ENCODE measurements around the gene GET3.

Gene GET3

DNA sequence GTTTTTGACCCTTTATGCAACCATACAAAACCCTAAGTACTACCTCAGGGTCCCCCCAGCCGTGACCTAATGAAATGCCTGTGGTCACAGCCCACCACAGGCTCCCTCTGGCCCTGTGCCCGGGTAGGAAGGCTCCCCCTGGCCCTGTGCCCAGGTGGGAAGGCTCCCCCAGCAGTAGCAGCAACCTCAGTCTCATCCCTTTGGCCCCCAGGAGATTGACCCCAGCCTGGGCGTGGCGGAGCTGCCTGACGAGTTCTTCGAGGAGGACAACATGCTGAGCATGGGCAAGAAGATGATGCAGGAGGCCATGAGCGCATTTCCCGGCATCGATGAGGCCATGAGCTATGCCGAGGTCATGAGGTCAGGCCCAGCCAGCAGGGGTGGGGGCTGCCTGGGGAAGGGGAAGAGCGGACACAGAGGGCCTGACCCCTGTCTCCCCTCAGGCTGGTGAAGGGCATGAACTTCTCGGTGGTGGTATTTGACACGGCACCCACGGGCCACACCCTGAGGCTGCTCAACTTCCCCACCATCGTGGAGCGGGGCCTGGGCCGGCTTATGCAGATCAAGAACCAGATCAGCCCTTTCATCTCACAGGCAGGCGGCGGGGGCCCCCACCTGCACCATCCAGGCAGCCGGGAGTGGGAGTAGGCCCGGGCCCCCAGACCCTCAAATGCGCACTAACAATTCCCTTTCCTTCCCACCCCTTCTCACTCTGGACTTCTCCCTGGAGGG, 8.0 kb downstream of the GET3 start:
- no peak for DNase-seq
- intact Hi-C loops (cut with DNase I), result no loop called here

DNA sequence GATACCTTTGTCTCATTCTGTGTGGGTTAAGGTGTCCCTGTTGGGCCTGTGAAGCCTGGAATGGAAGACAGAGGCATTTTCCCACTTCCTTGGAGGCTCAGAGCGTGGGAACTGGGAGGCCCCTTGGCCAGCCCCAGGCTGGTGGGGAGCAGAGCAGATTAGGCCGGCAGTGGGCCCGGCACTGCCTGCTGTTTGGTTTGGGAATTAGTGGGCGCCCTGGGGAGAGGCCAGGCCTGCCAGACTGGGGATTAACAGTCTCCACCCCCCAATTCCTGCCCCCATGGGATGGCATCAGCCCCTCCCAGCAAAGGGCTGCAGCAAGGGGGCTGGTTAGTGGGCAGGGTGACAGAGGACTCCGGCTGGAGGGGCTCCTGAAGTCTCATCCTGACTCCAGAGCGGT, 11.2 kb downstream of the GET3 start:
- no peak for DNase-seq
- intact Hi-C loops (cut with DNase I), result no loop called here

DNA sequence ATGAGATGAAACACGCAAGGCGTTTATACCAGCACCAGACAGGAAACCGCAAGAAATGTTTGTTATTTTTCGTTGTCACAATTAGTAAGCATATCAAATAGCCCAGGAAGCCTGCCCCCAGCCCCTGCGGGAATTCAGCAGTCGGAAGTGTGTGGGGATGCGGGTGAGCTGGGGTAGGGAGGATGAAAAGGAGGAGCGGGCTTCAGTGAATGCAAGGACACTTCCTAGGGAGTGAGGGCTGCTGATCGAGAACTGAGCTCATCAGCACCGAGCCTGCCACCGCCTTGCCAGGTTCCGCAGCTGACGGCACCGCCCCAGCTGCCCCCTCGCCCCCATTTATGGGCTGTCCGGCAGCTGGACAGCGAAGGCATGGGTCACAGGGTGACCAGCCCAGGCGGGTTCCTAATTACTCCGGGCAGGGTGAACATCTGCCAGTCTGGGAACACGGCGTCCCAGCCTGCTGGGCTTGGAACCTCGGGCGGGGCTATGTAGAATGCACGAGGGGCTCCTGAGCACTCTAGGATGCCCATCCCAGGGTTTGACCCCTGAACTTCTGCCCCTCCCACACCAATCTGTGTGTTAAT, 12.7 kb downstream of the GET3 start:
- DNase-seq, result no peak
- intact Hi-C loops (cut with DNase I), result no loop called here

DNA sequence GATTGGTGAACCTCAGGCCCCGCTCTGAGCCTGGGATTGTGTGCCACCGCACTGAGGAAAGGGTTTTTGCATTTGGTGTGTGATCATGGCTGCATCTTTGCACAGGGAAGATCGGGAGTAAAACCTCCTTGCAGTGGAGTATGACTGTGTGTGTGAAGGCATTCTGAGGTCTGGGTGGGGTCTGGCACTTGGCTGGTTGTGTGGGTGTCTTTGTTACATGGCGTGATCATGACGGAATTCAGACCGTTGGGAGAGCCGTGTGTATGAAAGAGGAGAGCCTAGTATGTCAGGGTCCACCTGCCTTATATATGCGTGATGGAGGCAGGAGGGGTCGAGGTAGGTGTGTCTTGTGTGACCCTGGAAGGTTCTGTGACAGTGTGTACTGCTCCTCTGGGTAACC, 13.6 kb downstream of the GET3 start:
- no peak for DNase-seq
- intact Hi-C loops (cut with DNase I), result no loop called here

DNA sequence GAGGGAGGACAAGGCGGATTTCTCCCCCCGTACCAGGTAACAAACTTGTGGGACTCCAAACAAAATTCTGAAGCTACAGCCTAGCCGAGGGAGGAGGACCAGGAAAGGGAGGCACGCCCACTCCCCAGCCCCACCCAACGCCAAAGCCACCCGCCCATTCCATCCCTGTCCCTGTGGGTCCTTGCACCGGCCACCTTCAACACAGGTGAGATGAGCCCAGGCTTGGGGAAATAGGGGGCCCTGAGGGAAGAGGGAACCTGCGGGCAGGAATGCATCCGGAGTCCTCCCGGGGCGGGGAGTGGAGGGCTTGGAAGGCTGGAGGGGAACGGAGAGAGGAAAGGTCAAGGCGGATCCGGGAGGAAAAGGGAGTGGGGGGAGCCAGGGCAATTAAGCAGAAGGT, 14.3 kb downstream of the GET3 start, which contains the start of gene BEST2:
BEST2 (plus strand) TSS at position 157 of the 400 bp plus-strand sequence. CDS start 802 bp downstream, outside the sequence.
- DNase-seq, result no peak
- intact Hi-C loops (cut with DNase I), result no loop called here

DNA sequence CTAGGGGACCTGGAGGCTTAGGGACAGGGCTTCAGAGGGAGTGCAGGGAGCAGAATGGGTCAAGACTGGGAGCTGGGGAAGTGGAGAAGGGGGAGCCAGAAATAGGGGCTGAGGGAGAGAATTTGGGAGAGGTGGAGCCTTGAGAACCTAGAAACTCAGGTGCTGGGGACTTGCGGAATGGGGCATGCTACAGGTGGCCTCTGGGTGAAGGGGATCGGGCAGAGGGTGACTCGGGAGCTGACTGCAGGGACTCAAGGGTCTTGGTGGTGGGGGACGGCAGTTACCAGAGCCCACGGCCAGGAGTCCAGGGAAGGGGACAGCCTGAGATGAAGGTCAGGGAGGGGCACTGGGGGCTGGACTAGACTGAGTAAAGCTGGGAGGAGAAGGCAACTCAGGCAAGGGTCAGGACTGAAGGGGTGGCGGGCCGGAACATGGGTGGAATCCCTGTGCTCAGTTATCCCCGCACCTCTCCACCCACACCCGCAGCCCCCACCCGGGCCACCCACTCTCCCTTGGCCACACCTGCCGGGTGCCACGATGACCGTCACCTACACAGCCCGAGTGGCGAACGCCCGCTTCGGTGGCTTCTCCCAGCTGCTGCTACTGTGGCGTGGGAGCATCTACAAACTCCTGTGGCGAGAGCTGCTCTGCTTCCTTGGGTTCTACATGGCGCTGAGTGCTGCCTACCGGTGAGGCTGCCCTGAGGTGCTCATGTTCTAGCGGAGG, 14.9 kb downstream of the GET3 start:
- intact Hi-C loops (cut with DNase I), result no loop called here
- no peak for DNase-seq

DNA sequence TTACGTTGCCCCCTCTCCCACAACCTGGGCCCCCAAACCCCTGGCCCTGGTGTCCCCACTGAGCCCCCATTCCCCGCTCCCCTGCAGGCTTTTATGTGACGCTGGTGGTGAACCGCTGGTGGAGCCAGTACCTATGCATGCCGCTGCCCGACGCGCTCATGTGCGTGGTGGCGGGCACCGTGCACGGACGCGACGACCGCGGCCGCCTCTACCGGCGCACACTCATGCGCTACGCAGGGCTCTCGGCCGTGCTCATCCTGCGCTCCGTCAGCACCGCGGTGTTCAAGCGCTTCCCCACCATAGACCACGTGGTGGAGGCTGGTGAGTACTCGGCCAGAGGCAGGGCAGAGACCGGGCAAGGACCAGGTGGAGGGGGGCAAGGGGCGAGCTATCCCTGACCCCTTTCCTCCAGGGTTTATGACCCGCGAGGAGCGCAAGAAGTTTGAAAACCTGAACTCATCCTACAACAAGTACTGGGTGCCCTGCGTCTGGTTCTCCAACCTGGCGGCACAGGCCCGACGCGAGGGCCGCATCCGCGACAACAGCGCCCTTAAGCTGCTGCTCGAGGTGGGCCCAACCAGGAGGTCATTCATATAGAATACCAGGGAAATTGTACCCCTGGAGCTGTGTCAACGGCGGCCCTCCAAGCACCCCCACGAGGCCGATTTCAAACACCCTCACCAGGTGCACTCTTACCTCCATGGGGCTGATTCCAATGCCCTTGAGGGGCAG, 17.3 kb downstream of the GET3 start:
- intact Hi-C loops (cut with DNase I), result no loop called here
- no peak for DNase-seq

DNA sequence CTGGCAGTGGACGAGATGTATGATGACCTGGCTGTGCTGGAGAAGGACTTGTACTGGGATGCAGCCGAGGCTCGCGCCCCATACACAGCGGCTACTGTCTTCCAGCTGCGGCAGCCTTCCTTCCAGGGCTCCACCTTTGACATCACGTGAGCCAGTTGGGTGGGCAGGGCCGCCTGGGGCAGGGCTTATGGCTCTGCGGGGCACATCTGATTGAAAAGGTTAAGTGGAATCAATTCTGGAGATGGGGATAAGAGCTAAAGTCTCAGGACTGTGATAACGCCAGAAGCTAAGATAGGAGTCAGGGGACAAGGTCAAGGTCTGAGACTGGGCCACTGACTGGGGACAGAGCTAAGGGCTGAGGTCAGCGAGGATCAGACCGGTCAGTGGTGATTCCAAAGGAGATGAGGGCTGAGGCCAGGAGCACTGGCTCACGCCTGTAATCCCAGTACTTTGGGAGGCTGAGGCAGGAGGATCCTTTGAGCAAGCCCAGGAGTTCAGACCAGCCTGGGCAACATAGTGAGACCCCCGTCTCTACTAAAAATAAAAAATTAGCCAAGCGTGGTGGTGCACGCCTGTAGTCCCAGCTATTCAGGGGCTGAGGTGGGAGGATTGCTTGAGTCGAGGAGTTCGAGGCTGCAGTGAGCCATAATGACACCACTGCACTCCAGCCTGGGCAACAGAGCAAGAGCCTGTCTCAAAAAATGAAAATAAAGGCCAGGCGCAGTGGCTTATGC, 19.0 kb downstream of the GET3 start:
- DNase-seq, result no peak
- intact Hi-C loops (cut with DNase I), result no loop called here

DNA sequence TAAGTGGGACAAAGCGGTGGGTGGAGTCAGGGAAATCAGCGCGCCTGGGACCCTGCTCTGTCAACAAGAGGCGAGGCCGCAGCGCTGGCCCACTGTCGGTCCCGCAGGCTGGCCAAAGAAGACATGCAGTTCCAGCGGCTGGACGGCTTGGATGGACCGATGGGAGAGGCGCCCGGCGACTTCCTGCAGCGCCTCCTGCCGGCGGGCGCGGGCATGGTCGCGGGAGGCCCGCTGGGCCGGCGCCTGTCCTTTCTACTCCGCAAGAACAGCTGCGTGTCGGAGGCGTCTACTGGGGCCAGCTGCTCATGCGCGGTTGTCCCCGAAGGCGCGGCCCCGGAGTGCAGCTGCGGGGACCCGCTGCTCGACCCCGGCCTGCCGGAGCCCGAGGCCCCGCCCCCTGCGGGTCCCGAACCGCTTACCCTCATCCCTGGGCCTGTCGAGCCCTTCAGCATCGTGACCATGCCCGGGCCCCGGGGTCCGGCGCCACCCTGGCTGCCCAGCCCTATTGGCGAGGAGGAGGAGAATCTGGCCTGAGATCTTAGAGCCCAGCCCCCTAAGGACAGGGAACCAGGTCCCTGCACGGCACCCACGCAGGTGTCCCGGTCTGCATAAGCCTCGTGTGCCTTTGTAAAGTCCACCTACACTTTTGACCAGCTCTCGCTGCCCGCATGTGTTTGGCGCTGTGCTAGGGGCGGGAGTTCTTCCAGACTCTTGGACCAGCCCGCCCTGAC, 20.4 kb downstream of the GET3 start:
- intact Hi-C loops (cut with DNase I), result no loop called here
- DNase-seq, result peak; percentile 29 to 84 (median 64)

DNA sequence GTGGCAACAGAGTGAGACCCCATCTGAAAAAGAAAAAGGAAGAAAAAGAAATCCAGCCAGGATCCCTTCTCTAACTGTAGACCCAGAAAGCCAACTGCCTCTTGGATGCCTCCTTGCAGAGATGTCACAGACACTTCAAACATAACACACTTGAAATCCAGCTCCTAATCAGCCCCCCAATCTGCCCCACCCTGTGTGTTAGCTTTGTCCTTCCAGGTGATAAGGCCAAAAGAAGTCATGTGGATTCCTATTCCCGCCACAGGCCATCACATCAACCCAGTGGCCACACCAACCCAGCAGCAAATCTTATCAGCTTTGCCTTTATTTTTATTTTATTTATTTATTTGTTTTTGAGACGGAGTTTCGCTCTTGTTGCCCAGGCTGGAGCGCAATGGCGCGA, 22.4 kb downstream of the GET3 start:
- no peak for DNase-seq
- intact Hi-C loops (cut with DNase I), result loop anchor here (5.0 kb wide), 1 partner anchor 38 kb away; no protein-coding TSS in a partner anchor

DNA sequence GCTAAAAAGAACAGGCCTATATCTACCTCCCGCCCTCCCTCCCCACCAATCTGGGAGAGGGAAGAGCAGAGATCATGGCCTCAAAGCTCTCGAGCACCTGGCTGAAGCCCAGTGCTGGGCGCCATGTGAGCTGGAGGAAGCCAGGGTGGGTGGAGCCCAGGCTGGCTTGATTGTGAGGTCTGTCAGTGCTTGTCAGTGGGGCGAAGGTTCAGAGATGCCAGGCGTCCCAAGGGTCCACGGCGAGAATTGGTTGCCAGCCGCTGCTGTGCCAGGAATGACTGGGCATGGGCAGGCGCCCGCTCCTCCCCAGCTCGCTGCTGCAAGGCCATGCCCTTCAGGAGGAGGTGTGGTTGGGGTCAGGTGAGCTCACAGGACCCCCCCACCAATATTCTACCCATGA, 25.8 kb downstream of the GET3 start:
- DNase-seq, result no peak
- intact Hi-C loops (cut with DNase I), result loop anchor here (5.0 kb wide), 1 partner anchor 34 kb away; no protein-coding TSS in a partner anchor

DNA sequence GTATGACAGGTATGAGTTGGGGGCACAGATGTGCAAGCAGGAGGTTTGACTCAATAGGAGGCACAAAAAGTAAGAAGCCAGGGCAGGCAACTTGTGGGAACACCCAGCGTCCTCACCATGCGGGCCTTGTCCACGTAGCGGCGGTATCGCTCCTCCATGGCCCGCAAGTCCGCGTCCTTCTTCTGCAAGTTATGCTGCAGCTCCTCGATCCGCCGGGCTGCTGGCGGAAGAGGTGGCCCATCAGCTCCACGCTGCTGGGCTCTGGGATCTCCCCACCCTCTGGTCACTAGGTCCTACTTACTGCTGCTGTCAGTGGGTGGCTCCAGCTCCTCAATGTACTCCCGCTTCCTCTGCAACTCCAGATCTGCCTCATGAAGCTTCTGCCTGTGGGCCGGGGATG, 27.4 kb downstream of the GET3 start:
- DNase-seq, result no peak
- intact Hi-C loops (cut with DNase I), result loop anchor here (5.0 kb wide), 2 partner anchors 33 to 83 kb away; no protein-coding TSS in a partner anchor

DNA sequence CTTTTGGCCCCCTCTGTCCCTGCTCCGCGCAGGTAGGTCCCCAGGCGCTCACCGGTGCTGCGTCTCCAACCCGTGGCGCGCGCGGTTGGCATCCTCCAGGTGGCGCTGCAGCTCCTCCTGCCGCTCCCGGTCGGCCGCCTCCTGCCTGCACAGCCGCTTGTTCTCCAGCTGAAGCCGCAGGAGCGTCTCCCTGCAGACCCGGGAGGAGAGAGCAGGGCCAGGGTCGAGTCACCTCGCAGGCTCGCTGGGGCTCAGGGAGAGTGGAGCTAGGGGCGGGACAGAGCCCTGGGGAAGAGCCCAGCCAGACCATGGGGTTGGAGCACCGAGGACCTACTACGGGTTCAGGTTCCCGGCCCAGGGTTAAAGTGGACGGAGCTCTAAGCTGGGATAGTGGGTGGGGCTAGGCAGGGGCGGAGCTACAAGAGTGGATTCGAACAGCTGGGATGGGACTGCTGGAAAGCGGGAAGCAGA, 28.8 kb downstream of the GET3 start:
- intact Hi-C loops (cut with DNase I), result loop anchor here (5.0 kb wide), 1 partner anchor 81 kb away; no protein-coding TSS in a partner anchor

DNA sequence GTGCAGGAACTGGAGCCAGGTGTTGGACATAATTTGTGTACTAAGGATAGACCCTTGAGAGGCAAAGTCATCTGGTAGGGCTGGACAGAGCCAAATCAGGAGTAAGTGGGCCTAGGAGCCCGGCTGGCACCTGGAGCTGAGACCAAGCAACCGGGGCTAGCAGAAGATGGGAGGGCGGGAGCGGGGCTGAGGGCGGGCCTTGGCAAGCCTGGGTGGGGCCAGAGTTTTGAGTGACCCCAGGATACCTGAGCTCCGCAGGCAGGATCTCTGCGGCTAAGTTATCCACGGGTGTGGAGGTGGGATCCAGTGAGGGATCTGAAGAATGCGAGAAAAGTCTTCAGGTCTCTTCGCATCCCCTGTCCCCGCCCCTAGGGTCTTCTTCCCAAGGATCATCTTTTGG, 29.9 kb downstream of the GET3 start:
- DNase-seq, result no peak
- intact Hi-C loops (cut with DNase I), result loop anchor here (5.0 kb wide), 1 partner anchor 80 kb away; no protein-coding TSS in a partner anchor

More for the DNA sequence above, 28.8 kb downstream of the GET3 start:
- DNase-seq, result peak in 35 of 42 donors; percentile 65 to 93 (median 85)

DNA sequence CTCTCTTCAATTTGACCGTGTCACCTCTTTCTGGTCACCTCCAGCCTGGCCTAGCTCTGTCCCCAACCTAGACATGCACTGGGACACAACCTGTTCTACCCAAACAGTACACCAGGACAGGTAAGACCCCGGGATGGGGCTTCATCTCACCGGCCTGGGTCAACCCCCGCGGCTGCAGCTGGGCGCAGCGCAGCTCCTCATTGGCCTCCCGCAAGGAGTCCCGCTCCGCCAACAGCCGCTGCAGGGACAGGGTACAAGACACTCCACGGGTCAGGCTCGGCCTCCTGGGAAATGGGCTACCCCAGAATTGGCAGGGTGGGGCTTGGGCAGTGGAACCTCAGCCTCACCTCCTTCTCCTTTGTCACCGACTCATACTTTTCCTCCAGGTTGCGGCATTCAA, 30.4 kb downstream of the GET3 start:
- intact Hi-C loops (cut with DNase I), result loop anchor here (5.0 kb wide), 1 partner anchor 80 kb away; no protein-coding TSS in a partner anchor
- no peak for DNase-seq

DNA sequence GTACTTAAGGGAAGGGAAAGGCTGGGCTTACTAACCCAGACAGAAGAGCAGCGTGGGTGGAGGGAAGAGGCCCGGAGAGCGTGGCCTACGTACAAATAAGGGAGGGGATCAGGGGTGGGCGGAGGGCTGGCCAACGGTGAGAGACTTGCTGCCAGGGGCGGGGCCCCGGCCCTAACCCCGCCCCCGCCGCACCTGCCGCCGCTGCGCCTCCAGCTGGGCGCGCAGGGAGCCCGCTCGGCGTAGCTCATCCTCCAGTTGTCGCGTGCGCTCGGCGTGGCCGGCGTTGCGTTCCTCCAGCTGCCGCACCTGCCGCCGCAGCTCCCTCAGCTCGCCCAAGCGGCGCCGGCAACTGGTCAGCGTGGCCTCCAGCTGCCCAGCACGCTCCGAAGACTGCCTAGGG, 32.4 kb downstream of the GET3 start:
- intact Hi-C loops (cut with DNase I), result loop anchor here (5.0 kb wide), 1 partner anchor 78 kb away; no protein-coding TSS in a partner anchor
- no peak for DNase-seq

DNA sequence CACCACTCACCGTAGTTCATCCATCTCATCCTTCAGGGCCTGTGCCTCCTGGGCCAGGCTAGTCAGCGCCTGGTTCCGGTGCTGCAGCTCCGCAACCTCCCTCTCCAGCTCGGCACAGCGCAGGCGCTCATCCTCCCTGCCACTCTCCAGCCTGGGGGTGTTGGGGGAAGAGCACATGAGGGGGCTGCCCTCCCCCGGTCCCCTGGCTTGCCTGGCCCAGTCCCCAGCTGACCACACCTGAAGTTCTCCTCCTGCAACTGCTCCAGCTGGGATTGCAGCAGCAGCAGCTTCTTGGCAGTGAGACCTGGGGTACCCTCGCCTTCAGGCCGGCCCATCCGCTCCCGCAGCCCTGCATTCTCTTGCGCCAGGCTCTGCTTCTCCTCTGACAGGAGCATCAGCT, 33.6 kb downstream of the GET3 start:
- no peak for DNase-seq
- intact Hi-C loops (cut with DNase I), result no loop called here

DNA sequence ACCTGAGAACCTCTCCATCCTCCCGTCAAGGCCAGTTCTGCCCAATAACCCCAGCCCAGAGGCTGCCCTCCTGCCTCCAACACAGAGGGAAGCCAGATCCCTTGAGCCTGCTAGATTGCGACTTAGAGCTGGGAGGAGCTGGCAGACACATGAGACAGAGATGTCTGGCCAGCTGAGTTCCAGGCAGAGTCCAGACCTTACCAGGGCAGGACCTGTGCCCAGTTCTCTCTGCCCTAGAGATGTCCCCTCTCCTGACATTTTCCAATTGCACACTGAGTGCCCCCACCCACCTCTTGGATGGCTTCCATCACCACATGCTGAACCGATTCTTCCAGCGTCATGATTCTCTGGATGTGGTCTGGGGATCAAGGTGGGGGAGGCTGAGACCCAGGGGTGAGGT, 35.0 kb downstream of the GET3 start:
- intact Hi-C loops (cut with DNase I), result no loop called here
- DNase-seq, result no peak
